GM18499 (cell line): ENCODE measurements around the gene NEK8.
"Not testable (repeated sequence)": the region's sequence is repeated elsewhere in the genome, so short reads cannot be mapped to it uniquely, and the experiment has no call there.

Source experiments
- ATAC-seq: cut with Tn5 transposase; IDR thresholded peaks from one replicate; pipeline ENCODE4 v1.9.1; 2021; ENCODE audit warnings: moderate number of reproducible peaks; ENCODE audit not compliant: insufficient read depth, unreplicated experiment

The NEK8 gene

DNA sequence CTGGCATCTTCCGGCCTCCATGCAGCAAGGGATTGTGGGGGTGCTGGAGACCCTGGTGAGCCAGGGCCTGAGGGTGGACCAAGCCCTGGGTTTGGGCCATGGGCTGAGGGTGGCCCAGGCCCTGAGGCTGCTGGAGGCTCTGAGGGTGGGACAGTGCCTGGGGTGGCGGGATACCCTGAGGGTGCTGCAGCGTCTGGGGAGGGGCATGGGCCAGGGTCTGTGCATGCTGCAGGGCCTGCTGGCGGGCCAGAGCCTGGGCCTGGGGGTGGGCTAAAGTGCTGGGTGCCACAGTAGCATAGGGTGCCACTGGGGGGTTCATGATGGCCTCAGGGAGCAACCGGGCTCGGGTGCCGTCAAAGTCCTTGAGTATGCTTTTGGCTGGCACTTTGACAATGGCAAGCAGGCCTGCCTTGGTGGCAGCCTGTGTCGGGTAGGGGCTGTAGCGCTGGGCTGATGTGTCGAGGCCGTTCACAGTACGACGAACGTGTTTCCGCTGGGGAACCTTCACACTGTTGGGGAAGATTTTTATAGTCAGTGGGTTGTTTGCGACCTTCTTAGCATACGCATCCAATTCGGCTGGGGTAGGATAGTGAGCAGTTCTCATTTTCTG, 30.8 kb downstream of the NEK8 start:
- no peak for ATAC-seq

DNA sequence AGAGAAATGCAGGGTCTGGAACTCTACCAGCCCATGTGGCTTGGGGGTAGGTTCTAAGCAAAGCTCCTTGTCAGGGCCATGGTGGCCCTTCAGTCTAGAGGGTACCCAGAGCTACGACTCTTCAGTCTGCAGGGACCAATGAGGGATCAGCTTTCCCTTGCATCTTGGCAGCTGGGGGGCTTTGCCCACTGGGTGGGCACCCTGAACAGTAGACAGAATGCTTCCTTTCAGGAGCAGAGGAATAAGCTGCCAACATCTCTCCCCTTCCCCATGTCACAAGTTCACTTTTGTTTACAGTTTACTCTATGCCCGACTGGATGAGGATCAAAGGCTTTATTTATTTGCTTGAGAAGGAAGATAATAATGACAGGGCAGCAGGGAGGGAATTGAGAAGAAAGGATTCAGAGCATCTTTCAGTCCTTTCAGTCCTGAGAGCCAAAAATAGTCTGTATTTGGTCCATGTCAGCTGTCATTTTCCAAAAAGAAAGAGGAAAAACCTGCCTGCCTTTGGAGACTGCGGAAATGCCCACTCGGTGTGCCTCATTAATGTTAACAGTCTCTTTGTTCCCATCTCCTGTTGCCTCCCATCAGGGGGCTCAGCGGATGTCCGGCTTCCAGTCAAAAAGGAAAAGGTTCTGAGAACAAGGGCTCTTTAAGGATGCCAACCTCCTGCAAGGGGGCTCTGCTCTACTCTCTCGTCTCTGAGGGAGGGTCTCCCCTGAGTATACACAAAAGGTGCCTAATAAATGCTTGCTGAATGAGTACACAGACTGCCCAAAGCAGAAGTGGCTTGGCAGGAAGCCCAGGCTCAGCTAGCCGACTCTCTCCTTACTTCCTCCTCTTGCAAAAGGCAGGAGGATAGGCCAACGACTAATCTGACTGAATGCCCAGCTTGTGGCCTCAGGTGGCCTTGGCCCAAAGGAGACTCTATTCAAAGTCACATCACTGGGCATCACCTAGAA, 32.3 kb downstream of the NEK8 start:
- ATAC-seq, result no peak

DNA sequence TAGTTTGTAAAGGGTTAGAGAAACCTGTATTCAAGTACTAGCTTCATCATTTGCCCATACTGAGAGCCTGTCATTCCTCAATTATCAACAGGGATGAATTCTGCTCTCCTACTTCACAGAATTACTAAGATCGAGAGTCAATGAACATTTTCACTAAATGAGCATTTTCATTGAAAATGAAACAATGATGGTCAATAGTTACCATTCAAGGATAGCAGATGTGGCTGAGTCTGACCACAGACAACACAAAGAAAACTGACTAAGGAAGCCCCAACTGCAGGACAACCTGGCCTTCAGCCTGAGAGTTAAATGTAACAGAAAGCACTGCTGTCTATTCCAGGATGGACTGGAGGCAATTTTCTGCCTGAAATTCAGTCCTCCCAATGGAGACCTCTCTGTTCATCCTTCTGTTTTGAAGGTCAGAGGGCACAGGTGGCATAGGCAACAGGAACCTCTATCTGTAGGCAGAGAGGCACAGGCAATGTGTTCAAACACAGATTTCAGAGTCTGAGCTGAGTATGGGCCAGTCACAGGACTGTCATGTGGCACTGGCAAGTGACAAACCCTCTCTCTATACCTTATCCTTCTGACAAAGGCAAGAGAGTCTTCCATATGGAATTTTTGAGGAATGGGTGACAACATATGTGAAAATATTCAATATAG, 34.7 kb downstream of the NEK8 start:
- no peak for ATAC-seq

DNA sequence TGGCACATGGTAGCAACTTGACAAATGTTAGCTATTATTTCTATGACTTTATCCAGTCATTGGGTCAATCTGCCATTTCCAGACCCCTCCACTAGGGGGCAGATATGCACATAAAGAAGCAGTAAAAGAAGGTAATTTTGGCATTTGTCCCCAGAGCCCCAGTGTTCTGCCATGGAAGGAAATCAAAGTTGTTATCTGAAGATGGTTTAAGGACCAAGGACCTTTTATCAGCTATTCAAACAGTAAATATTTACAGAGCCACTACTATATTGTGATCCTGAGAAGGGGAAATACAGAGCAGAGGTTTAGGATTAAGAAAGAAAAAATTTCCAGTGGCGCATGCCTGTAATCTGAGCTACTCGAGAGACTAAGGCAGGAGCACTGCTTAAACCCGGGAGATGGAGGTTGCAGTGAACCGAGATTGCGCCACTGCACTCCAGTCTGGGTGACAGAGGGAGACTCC, 35.2 kb downstream of the NEK8 start:
- ATAC-seq, result no peak

DNA sequence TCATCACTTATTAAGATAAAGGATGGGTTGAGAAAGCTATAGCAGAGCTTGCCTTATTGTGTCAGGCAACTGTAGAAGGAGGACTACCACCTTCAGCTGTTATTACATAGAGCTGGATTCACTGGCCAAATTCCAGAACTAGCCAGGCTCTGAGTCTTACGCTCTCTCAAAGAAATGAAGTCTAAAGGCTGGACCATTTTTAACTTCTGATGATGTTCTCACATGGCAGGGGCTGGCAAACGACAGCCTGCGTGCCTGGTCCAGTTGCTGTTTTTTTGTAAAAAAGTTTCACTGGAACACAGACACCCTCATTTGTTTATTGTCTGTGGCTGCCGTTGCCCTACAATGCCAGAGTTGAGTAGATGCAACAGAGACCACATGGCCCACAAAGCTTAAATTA, 36.5 kb downstream of the NEK8 start:
- ATAC-seq, result no peak

DNA sequence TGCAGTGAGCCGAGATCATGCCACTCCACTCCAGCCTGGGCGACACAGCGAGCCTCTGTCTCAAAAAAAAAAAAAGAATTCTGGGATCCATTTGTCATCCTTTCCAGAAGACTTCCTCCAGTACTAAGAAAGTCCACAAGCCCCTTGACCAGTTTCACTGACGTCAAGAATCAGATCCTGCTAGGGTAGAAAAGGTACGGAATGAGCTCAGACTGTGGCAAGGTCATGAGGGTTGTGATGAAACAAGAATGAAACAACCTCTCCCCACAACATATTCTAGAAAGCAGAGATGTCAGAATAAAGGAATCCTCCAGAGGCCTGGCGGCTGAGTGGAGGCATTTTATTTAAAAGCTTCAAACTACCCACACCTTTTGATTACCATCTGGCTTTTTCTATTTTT, 45.1 kb downstream of the NEK8 start:
- no peak for ATAC-seq

DNA sequence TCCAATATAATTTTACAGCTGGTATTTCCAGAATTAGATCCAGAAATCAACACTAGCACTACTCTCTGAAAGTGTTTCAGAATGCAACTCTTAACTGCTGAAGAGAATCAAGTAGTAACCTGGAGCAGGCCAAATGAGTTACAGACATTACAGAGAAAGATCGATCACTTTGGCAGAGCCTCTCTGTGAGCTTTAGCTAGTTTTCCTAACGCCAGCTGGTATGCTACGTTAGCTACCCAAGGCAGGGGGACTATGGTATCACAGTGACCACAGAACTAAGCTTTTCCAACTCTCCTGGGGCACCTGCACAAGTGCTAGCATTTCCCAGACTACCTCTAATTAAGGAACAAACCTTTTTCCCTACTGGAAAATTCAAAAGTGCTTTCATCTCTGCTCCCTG, 45.6 kb downstream of the NEK8 start:
- no peak for ATAC-seq

DNA sequence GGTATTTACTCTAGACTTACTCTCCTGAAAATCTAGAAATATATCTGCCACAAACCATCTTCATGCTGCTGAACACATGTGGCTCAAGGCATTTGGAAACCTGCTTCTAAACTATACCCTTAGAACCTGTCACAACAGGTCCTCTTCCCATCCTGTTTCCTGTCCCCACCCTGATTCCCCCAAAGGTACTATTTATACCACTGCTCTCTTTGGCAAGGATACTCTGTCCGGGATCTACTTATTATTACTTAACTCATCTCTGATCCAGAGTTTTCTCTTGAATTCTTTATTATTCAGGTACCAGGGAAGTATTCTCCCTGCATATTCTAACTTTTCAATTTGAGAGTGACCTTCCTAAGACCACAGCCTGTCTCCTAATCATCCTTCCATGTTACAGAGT, 48.6 kb downstream of the NEK8 start:
- no peak for ATAC-seq

DNA sequence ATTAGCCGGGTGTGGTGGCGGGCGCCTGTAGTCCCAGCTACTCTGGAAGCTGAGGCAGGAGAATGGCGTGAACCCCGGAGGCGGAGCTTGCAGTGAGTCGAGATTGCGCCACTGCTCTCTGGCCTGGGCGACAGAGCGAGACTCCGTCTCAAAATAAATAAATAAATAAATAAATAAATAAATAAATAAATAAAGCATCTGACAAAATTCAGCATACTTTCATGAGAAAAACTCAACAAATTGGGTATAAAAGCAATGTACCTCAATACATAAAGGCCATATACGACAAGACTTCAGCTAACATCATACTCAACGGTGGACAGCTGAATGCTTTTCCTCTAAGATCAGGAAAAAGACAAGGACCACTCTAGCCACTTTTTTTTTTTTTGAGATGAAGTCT, 51.0 kb downstream of the NEK8 start:
- ATAC-seq, result not testable (repeated sequence)

DNA sequence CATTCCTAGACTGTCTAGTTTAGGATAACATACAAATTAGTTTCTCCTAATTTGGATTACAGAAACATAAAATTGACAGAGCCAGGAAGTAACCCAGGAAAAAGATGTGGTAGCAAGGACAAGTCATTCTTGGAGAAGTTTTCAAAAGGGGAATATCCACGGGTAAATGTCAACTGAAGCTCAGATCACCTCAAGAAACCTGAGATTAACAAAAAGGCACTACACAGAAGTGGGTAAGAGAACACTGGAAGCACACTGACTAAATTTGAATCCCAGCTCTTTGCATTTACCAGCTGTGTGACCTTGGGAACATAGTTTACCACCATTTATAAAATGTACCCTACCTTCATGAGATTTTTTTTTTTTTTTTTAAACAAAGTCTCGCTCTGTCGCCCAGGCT, 54.6 kb downstream of the NEK8 start:
- no peak for ATAC-seq

DNA sequence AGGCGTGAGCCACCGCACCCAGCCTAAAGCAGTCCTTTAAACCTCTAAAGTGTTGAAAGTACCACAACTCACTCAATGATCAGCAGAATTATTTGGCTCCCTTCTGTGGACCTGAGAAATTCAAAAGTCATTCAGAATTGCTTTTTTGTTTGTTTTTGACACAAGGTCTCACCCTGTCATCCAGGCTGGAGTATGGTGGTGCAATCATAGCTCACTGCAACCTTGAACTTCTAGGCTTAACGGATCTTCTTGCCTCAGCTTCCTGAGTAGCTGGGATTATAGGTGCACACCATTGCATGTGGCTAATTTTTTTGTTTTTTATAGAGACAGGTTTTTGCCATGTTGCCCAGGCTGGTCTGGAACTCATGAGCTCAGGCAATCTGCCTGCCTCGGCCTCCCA, 59.5 kb downstream of the NEK8 start:
- ATAC-seq, result no peak
